GM12865 (cell line): ENCODE measurements around the gene CD72.
A peak's percentile ranks its signal among the peaks of the same experiment; 100 is the strongest.
"Not testable (repeated sequence)": the region's sequence is repeated elsewhere in the genome, so short reads cannot be mapped to it uniquely, and the experiment has no call there.

Source experiments
- DNase-seq: peaks from one replicate; pipeline ENCODE4 v3.0.0; 2010; ENCODE audit warnings: low read depth
- H3K4me3 ChIP-seq: 2 replicates; pipeline ENCODE4 v1.5.1; 2011; ENCODE audit warnings: mild to moderate bottlenecking, low read depth, low read length, control low read depth
- CTCF ChIP-seq: IDR thresholded peaks from 2 replicates; pipeline ENCODE4 v1.5.1; 2011; ENCODE audit warnings: low read length, control low read depth, low read depth, inconsistent platforms; ENCODE audit not compliant: insufficient read depth; ENCODE audit errors: missing control alignments

CD72 gene

GRCh38 chr9:35604578-35605350 lies 13.4 kb downstream of the CD72 start, which contains the start of gene TESK1:
TSS of gene TESK1 (plus strand) at chr9:35605262. CDS start at chr9:35605620, 358 bp downstream.
- no peak for TF ChIP-seq CTCF
- DNase-seq: peak; percentile 92
- H3K4me3 ChIP-seq: peak within 1 kb of the TSS; percentile 61

GRCh38 chr9:35603986-35604577 lies 14.1 kb downstream of the CD72 start:
- TF ChIP-seq CTCF: peak; percentile 87
- peak overlapping the region; percentile 59 for H3K4me3 ChIP-seq
- peak; percentile 100 for DNase-seq

GRCh38 chr9:35603506-35603985 lies 14.7 kb downstream of the CD72 start:
- DNase-seq: no peak
- TF ChIP-seq CTCF: no peak
- peak overlapping the region; percentile 57 for H3K4me3 ChIP-seq

- DNase-seq: no peak
- H3K4me3 ChIP-seq: no peak overlapping the region
- TF ChIP-seq CTCF: no peak
Measured at GRCh38 chr9:35599763-35600604, 18.2 kb downstream of the CD72 start.

GRCh38 chr9:35598866-35599590 lies 19.2 kb downstream of the CD72 start:
- no peak for DNase-seq
- no peak overlapping the region for H3K4me3 ChIP-seq
- TF ChIP-seq CTCF: no peak

GRCh38 chr9:35596907-35597306 lies 21.3 kb downstream of the CD72 start:
- DNase-seq, H3K4me3 ChIP-seq: not testable (repeated sequence)
